Measurements from ENCODE around the gene DDX24. TPM values are rescaled to one million over a fixed set of nuclear protein-coding genes. Genes with fewer than 3 reads are reported as not detected.
A peak's percentile ranks its signal among the peaks of the same experiment; 100 is the strongest.

Gene DDX24
- total and polyA plus RNA-seq, 9 of the 15 experiments (the other 6 are each of a cell fraction or from before 2014, with no cell fraction given): 82.4 to 175 (median 122) TPM

GRCh38 chr14:94026173-94026888, 54.7 kb downstream of the DDX24 start, which contains the start of gene OTUB2 (continued):
- TF ChIP-seq PBX2 (CRISPR knock-in tag; IDR thresholded peaks at IDR 0.05; ENCODE audit: low read depth) (peak; percentile 79), PBX2 (tag; conservative IDR thresholded peaks at IDR 0.05; ENCODE audit: low read depth) (peak; percentile 96), ZNF518B (CRISPR knock-in tag; IDR thresholded peaks at IDR 0.05) (no peak), NELFE (IDR thresholded peaks at IDR 0.05; ENCODE audit: insufficient read depth, insufficient read length) (no peak), TAF1 (IDR thresholded peaks at IDR 0.05; ENCODE audit: control insufficient read depth, extremely low read depth, insufficient read depth, low read length, severe bottlenecking) (no peak), CLOCK (CRISPR knock-in tag; IDR thresholded peaks at IDR 0.05; ENCODE audit: borderline replicate concordance) (no peak), PRMT5 (CRISPR knock-in tag; IDR thresholded peaks at IDR 0.05) (no peak), ZNF23 (CRISPR knock-in tag; IDR thresholded peaks at IDR 0.05) (no peak), CREM (IDR thresholded peaks at IDR 0.05; ENCODE audit: low read depth) (peak; percentile 86), HNRNPLL (IDR thresholded peaks at IDR 0.05; ENCODE audit: low read depth, low read length, poor library complexity, severe bottlenecking) (no peak), CBFB (CRISPR knock-in tag; IDR thresholded peaks at IDR 0.05) (no peak), HMBOX1 (IDR thresholded peaks at IDR 0.05) (no peak), TFAM (CRISPR knock-in tag; conservative IDR thresholded peaks at IDR 0.05) (no peak)
